Upper lobe of right lung (tissue), 1 donor: ENCODE results near the gene HLCS. TPM values are rescaled to one million over a fixed set of nuclear protein-coding genes. Genes with fewer than 3 reads are reported as not detected.

ENCODE experiments used
- ATAC-seq: fragments of 200-7000 bp; cut with Tn5 transposase; one replicate; pipeline ENCODE4 v1.9.1; 2020; ENCODE audit warnings: mild to moderate bottlenecking, moderate library complexity
- DNase-seq: peaks from one replicate; pipeline ENCODE4 v3.0.0-alpha.2; 2020
- H3K27ac ChIP-seq: fragments of 200-600 bp; one replicate; pipeline ENCODE4 v1.8.0; 2022
- H3K27me3 ChIP-seq: fragments of 200-600 bp; one replicate; pipeline ENCODE4 v1.8.0; 2022; ENCODE audit warnings: mild to moderate bottlenecking
- H3K36me3 ChIP-seq: fragments of 200-600 bp; one replicate; pipeline ENCODE4 v1.8.0; 2022
- H3K4me1 ChIP-seq: fragments of 200-600 bp; one replicate; pipeline ENCODE4 v1.8.0; 2022
- H3K4me3 ChIP-seq: fragments of 200-600 bp; one replicate; pipeline ENCODE4 v1.8.0; 2022; ENCODE audit warnings: mild to moderate bottlenecking
- H3K9me3 ChIP-seq: fragments of 200-600 bp; one replicate; pipeline ENCODE4 v1.8.0; 2022
- intact Hi-C: fragments of 100-400 bp; cut with DNase I; formaldehyde crosslinking; loops from one replicate; pipeline ENCODE4 v1.11.0; 2022
- total RNA-seq: library from RNA; stranded (reverse); fragmentation: NEBNext Ultra II Directional; extraction: Animal tissue kit (Norgen Biotek cat#: 25700); gene quantifications from one replicate; pipeline ENCODE4 v1.2.1, GENCODE V29; 2021
- TF ChIP-seq, protein P1 (sequence below): fragments of 200-600 bp; IDR thresholded peaks from one replicate; pipeline ENCODE4 v1.8.0; 2022; ENCODE audit warnings: antibody characterized with exemption
- donor health status: DM: no; HTN: yes; CAD: no; lungs with severe emphysema.

The HLCS gene
- total RNA-seq, 1 donor from 2014 or later: 16.0 TPM

DNA sequence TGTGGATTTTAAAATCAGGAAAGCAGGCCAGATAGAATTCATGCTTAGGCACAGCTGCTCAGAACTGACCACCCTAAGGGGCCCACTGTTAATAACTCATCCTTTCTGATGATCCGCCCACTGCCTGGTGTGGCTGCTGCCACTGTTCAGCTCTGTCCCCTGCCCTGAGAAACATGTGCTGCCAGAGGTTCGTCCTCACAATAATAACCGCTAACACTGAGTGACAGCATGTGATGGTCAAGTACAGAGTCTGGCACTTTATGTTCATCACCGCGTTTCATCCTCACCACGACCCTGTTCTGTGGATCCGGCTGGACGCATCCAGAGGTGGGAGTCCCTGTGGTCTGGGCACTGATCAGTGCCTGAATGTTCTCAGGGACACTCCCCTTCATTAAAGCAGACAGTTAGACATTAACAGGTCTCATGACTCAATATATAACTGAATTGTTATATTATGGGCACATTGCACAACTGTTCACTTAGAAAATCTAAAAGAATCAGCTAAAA, 159.0 kb downstream of the HLCS start:
- intact Hi-C loops: no loop called here
- Histone ChIP-seq H3K27ac (no peak overlapping the region), H3K4me1 (no peaks in the 10 kb centered on the region), H3K9me3 (no peaks in the 10 kb centered on the region), H3K4me3 (no peak overlapping the region), H3K27me3 (no peaks in the 10 kb centered on the region), H3K36me3 (no peaks in the 10 kb centered on the region)
- ATAC-seq (no peak), DNase-seq (no peak)
- TF ChIP-seq, protein P1, sequence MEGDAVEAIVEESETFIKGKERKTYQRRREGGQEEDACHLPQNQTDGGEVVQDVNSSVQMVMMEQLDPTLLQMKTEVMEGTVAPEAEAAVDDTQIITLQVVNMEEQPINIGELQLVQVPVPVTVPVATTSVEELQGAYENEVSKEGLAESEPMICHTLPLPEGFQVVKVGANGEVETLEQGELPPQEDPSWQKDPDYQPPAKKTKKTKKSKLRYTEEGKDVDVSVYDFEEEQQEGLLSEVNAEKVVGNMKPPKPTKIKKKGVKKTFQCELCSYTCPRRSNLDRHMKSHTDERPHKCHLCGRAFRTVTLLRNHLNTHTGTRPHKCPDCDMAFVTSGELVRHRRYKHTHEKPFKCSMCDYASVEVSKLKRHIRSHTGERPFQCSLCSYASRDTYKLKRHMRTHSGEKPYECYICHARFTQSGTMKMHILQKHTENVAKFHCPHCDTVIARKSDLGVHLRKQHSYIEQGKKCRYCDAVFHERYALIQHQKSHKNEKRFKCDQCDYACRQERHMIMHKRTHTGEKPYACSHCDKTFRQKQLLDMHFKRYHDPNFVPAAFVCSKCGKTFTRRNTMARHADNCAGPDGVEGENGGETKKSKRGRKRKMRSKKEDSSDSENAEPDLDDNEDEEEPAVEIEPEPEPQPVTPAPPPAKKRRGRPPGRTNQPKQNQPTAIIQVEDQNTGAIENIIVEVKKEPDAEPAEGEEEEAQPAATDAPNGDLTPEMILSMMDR: no peak

DNA sequence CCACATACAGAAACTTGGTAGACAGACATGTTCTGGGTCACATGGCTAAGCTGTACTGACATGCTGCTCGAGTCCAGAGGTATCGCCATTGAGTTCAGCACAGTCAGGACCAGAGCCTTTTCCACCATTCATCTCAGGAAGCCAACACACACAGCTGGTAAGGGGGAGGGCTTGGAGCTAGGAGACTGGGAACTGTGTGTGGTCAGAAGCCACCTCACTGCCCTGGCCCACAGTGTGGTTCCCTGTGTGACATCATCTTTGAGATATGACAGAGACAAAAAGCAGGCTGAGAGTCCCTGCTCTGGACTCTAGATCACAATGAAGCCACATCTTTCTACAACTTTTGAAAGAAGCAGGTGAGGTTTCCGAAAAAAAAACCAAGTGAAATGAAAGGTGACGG, 160.4 kb downstream of the HLCS start:
- ATAC-seq (no peak), DNase-seq (no peak)
- H3K36me3 ChIP-seq: no peaks in the 10 kb centered on the region
- H3K4me3 ChIP-seq: no peak overlapping the region
- intact Hi-C loops: no loop called here
- no peaks in the 10 kb centered on the region for H3K9me3 ChIP-seq
- no peak overlapping the region for H3K27ac ChIP-seq
- TF ChIP-seq, protein P1: no peak
- H3K27me3 ChIP-seq: no peaks in the 10 kb centered on the region
- H3K4me1 ChIP-seq: no peaks in the 10 kb centered on the region

DNA sequence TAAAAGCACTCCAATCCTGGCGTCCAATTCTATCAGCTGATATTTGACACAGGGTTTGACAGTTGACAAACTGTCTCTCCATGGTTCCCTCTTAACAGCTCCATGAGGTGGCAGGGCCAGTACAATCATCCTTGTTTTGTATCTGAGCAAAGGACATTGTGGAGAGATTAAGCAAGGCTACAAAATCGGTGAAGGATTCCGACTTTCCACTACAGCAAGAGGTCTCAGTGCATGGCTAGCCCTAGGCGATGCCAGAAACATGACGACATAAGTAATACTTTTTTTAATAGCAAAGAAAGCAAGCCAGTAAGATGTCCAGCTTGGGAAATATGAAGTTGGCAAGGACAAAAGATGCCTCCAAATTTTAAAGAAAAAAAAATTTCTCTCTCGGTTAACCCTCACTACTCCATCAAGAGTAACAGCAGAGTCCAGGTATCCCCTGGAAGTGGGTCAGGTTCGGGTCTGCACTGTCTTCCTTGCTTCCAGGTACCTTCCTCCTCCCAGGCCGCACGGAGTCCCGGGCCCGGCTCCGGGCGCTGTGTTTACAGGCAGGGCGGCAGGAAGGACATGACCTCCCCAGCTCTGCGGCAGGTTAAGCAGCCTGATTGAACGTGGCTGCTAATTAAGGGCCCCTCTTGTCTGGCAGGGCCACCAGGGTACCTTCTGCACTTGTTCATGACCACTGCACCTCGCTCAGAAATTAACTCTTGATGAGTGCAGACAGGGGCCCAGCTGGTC, 161.4 kb downstream of the HLCS start:
- DNase-seq (no peak), ATAC-seq (no peak)
- Histone ChIP-seq H3K4me1 (no peaks in the 10 kb centered on the region), H3K27me3 (no peaks in the 10 kb centered on the region), H3K9me3 (no peaks in the 10 kb centered on the region), H3K27ac (no peak overlapping the region), H3K36me3 (no peaks in the 10 kb centered on the region), H3K4me3 (no peak overlapping the region)
- intact Hi-C loops: no loop called here
- TF ChIP-seq, protein P1: no peak

DNA sequence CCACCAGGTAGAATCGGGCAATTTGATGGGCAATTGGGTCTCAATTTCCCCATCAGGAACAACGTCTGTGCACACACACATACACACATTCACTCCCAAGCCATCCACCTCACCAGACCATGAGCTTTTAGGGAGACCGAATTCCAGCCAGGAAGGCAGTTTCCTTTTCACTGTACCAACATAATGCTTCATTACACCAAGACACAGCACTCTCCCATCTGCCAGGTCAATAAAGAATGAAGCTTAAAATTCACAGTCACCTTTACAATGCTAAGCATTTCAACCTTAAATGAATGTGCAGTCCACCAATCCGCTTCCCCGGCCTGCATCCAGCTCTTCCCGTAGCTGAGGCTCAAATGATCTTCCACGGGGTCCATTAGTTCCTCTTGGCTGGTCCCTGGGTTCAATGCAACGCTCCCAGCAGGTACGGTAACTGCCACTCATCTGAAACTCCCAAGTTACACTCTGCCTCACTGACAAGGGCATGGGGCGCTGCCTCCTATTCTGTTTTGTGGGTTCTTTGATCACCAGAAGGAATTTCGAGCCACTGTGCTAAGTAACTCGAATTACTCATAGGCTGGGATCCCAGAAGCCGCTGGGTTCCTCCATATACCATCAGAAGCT, 162.5 kb downstream of the HLCS start:
- no peak for DNase-seq
- ATAC-seq: no peak
- Histone ChIP-seq H3K9me3 (no peaks in the 10 kb centered on the region), H3K36me3 (no peaks in the 10 kb centered on the region), H3K27me3 (no peaks in the 10 kb centered on the region), H3K27ac (no peak overlapping the region), H3K4me1 (no peaks in the 10 kb centered on the region), H3K4me3 (no peak overlapping the region)
- TF ChIP-seq, protein P1: no peak
- intact Hi-C loops: no loop called here

DNA sequence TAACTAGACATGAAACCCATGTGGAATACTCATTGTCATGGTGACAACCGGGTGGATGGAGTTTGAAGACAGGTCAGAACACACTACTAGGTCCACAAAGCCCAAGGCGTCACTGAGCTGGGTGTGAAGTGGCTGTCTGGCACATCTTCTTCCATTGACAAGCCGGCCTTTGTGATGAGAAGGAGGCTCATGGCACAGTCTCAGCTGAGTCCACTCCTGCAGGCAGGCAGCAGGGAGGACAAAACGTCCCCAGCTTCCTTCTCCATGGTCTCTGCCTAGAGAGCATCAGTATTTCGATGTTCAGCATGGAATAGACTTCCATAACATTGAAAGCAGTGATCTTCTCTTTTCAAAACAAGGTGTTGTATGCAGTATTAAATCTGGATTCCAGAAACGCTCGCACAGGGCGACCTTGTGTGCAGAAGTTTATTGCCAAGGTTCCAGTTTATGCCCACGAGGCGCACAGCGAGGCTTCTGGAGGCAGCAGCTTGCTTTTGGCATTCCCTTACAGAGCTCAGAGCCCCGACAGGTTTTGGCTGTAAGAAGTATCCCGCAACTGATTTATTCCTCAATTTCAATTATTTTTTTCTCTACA, 163.3 kb downstream of the HLCS start:
- no peaks in the 10 kb centered on the region for H3K4me1 ChIP-seq
- no peak for DNase-seq

More for the DNA sequence above, 163.3 kb downstream of the HLCS start:
- no peak overlapping the region for H3K4me3 ChIP-seq
- TF ChIP-seq, protein P1: no peak
- no peaks in the 10 kb centered on the region for H3K36me3 ChIP-seq
- ATAC-seq: no peak
- intact Hi-C loops: no loop called here
- no peak overlapping the region for H3K27ac ChIP-seq
- H3K27me3 ChIP-seq: no peaks in the 10 kb centered on the region
- no peaks in the 10 kb centered on the region for H3K9me3 ChIP-seq
